GM19467 (cell line): ENCODE measurements around the gene RHOG.
"Not testable (repeated sequence)": the region's sequence is repeated elsewhere in the genome, so short reads cannot be mapped to it uniquely, and the experiment has no call there.

ENCODE experiments used
- ATAC-seq: cut with Tn5 transposase; IDR thresholded peaks from one replicate; pipeline ENCODE4 v1.9.1; 2021; ENCODE audit warnings: mild to moderate bottlenecking, moderate library complexity; ENCODE audit not compliant: unreplicated experiment

The RHOG gene

DNA sequence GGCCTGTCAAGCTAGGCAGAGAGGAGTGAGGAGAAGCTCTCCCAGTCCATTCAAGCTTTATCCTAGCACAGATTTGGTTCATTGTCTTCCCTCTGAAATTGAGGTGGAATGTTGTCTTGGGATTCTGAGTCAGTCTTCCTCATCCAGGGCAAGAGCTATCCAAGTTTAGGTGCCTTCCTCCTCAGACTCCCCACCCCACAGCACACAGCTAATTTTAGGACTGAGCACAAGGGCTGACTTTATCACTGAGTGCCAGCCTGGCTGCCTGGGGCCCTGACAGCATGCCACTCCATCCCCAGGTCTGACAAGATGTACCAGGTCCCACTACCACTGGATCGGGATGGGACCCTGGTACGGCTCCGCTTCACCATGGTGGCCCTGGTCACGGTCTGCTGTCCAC lies 29.8 kb downstream of the RHOG start:
- ATAC-seq: no peak

- ATAC-seq: no peak
These were observed 30.3 kb downstream of the RHOG start for GRCh38 chr11:3810446-3810845.

DNA sequence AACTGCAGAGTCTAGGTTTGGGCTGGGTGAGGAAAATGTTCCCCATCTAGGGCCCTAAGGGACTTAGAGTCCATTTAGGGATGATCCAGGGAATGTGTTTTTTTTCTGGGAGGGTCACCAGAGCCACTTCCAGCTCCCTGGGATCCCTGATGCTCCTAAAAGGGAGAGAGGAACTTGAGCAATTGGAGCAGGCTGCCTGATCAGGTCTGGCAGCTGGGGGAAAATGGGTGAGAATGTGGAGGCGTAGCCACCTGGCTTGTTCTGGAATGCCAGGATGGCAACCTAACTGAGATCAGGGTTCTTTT lies 31.2 kb downstream of the RHOG start:
- ATAC-seq: no peak

- no peak for ATAC-seq
These were observed 31.7 kb downstream of the RHOG start for GRCh38 chr11:3808861-3809623.

DNA sequence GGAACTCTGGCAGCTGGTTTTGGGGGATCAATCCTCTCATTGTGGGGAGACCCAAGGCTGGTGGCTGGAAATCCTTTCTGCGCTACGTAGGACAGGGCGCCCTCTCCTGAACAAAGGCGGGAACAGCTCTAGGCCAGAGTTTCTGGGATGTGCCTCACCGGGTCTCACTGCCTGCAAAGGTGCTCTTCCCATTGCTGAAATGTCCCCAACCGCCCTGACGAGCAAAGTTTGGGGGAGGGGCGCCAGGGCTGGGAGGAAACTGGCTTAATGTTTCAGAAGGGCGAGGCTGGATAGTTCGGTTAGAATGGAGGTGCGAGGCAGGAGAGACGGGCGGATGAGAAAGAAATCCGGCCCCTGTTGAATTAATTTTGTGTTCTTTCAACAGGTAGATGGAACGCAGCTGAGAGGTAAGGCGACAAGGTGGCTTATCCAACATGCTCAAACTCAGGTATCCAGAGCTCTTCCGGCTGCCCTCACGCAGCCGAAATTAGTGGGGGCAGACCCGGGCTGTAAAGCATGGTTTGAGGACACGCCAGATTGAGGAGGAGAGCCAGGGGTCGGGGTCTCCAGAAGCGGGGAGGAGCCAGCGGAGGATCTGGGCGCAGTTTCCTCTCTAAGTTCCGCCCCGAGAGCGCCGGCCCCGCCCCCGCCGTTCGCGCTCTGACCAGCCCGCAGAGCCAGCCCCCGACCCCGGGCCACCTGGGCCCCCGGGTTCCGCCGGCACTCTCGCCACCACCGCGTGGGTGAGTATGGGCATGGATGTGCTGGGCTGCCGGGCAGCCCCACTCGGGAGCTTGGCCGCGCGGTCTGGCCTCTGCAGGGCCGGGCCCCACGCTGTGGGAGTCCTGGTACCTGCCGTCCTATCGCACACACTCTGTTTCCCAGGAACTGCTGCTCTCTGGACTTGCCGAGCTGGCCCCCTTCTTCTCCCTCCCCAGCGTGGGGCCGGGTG lies 32.6 kb downstream of the RHOG start, which contains the start of gene PGAP2:
PGAP2 (plus strand) TSS at position 652 of the 952 bp plus-strand sequence. CDS start 2,700 bp downstream, outside the sequence.
- peak; percentile 56 for ATAC-seq

GRCh38 chr11:3803726-3804495 lies 36.8 kb downstream of the RHOG start:
- no peak for ATAC-seq

- ATAC-seq: no peak
These were observed 38.6 kb downstream of the RHOG start for GRCh38 chr11:3802011-3802790.

DNA sequence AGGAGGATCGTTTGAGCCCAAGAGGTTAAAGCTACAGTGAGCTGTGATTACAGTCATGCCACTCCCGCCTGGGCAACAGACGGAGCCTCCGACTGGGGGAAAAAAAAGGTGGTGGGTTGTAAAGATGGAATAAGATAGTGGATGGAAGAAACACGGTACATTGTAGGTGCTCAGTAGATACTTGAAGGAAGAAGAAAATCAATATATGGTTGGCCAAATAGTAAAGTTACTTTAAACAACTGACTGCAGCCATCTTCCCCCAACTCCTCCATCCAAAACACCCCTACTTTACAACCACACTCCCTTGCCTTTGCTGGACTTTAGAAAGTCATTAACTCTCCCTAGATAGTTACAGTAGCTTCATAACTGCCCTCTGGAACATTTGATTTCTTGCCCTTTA lies 40.9 kb downstream of the RHOG start:
- no peak for ATAC-seq

GRCh38 chr11:3799143-3799542 lies 41.6 kb downstream of the RHOG start:
- no peak for ATAC-seq

- peak; percentile 93 for ATAC-seq
These were observed 43.2 kb downstream of the RHOG start, which contains the start of gene NUP98 for GRCh38 chr11:3797329-3798090. Gene NUP98, minus strand, starts transcription at chr11:3797554. Its CDS starts 15,437 bp downstream, at chr11:3782117.

- ATAC-seq: peak; percentile 29
These were observed 43.9 kb downstream of the RHOG start for GRCh38 chr11:3796801-3797328.

DNA sequence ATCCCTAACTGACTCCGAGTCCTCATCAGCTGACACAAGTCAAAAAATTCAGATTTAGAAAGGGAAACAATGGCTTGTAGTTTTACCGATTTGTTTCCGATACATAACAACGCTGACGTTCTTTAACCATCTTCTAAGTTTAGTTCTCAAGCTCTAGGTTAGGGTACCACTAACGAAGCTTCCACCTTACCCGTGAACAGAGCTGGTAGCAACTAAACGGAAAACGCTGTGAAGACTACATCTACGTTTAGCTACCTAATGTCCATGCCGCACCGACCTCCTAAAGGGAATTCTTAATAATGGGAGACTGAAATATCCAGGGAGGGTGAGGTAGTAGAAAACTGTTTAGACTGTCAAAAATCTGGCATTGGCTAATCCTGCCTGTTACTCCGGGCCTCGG lies 44.4 kb downstream of the RHOG start:
- ATAC-seq: no peak

DNA sequence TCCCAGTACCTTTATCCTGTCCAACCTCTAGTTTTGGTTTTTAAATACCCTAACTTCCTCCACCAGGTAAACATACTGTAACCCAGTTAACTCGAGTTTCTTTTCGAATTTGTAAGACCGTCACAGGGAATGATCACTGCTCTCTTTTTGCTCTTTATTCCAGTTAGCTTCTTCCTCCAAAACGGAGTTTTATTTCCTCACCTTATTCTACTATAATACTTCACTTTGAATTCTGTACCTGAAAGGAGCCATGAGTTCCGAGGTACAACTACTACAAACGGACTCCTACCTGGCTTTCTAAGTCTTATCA lies 44.8 kb downstream of the RHOG start:
- ATAC-seq: no peak

DNA sequence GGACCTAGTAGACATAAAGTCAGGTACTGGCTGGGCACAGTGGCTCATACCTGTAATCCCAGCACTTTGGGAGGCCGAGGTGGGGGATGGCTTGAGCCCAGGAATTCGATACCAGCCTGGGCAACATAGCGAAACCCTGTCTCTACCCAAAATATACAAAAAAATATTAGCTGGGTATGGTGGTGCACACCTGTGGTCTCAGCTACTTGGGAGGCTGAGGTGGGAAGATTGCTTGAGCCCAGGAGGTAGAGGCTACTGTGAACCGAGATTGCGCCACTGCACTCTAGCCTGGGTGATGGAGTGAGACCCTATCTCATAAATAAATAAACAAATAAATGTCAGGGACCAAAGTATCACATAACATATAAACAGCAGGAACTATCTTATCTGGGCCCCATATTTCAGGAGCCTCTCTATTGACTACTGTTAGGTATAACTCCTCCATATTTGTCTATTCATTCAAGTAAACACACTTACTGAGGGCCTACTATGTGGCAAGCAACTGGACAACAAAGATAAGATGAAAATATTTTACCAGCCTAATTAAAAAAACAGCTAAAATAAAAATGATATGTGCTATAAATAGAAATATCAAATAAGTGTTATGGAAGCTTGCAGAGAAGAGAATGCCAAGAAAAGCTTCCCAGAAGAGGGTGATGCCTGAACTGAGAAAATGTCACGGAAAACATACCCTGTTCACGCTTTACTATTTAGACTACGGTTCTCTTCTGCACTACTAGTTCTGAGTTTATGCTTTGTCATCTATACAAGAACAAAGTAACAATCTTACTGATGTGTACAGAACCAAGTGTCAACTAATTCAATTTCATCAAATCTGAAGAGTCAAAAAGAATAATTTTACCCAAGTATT lies 45.4 kb downstream of the RHOG start:
- no peak for ATAC-seq

GRCh38 chr11:3794387-3794786 lies 46.4 kb downstream of the RHOG start:
- not testable (repeated sequence) for ATAC-seq

- no peak for ATAC-seq
These were observed 53.9 kb downstream of the RHOG start for GRCh38 chr11:3786781-3787428.

- no peak for ATAC-seq
These were observed 57.1 kb downstream of the RHOG start for GRCh38 chr11:3783611-3784010.

- ATAC-seq: no peak
These were observed 57.8 kb downstream of the RHOG start for GRCh38 chr11:3782963-3783362.
